ENCODE data around the gene MAP3K15. TPM values are rescaled to one million over a fixed set of nuclear protein-coding genes. Genes with fewer than 3 reads are reported as not detected.

MAP3K15 gene
- total RNA-seq, 1 experiment from 2014 or later: 1.2 TPM

GRCh38 chrX:19350941-19351384 is 164.3 kb downstream of the MAP3K15 start:
- H3K9me3 Mint-ChIP-seq: peaks cover 63 to 68% of the 10 kb centered on the region in 2 experiments

More at GRCh38 chrX:19350941-19351384, 164.3 kb downstream of the MAP3K15 start:
- Histone ChIP-seq H2AFZ (ENCODE audit: low read length) (no peak overlapping the region), H3K4me2 (ENCODE audit: insufficient read depth, insufficient read length, low read length) (no peak overlapping the region), H3K27ac (ENCODE audit: insufficient read length, low read depth, low read length) (no peak overlapping the region), H3K23me2 (ENCODE audit: insufficient read length, low read depth, low read length, poor library complexity, severe bottlenecking) (no peaks in the 10 kb centered on the region), H2BK12ac (ENCODE audit: insufficient read length, low read depth, low read length) (no peak overlapping the region), H2BK20ac (ENCODE audit: low read depth, low read length, poor library complexity, severe bottlenecking) (no peak overlapping the region), H3K56ac (ENCODE audit: insufficient read length, low read depth, low read length) (no peak overlapping the region), H3K4me1 (ENCODE audit: insufficient read depth, low read length) (no peaks in the 10 kb centered on the region), H3K14ac (ENCODE audit: insufficient read depth, low read length) (no peak overlapping the region), H3K27me3 (ENCODE audit: insufficient read depth, low read length) (no peaks in the 10 kb centered on the region), H3K23ac (ENCODE audit: insufficient read length, low read depth, low read length) (no peak overlapping the region), H2BK120ac (ENCODE audit: low read depth, low read length, poor library complexity, severe bottlenecking) (no peak overlapping the region), H2BK15ac (ENCODE audit: low read depth, low read length) (no peak overlapping the region), H2BK5ac (ENCODE audit: insufficient read length, low read length) (no peak overlapping the region), H4K8ac (replicated peaks; ENCODE audit: insufficient read length, low read depth, low read length) (no peak overlapping the region), H4K20me1 (ENCODE audit: control insufficient read depth, insufficient read depth, insufficient read length) (no peaks in the 10 kb centered on the region), H3K18ac (ENCODE audit: insufficient read length, low read depth, low read length) (no peak overlapping the region), H3K9me3 (ENCODE audit: control insufficient read depth, low read depth, low read length) (peaks cover 5% of the 10 kb centered on the region), H4K91ac (ENCODE audit: insufficient read length, low read depth, low read length) (no peak overlapping the region), H3K4ac (ENCODE audit: low read depth, low read length) (no peak overlapping the region), H2AK5ac (ENCODE audit: insufficient read length, low read length) (no peak overlapping the region), H3K79me2 (ENCODE audit: insufficient read depth, low read length) (peaks cover 4% of the 10 kb centered on the region), H4K5ac (ENCODE audit: insufficient read length, low read depth, low read length) (no peak overlapping the region), H3T11ph (ENCODE audit: low read length) (no peak overlapping the region), H3K79me1 (ENCODE audit: insufficient read depth, low read depth, low read length, poor library complexity, severe bottlenecking) (no peaks in the 10 kb centered on the region), H3K9ac (ENCODE audit: extremely low read depth, insufficient read length, low read length) (no peak overlapping the region)
- no peak for TF ChIP-seq CTCF (conservative IDR thresholded peaks at IDR 0.05)
- no CpG with 5 or more reads among the region's 8 CpGs for WGBS (ENCODE audit: extremely low coverage, insufficient read length, low lambda C conversion rate)
- H3K36me3 Mint-ChIP-seq (ENCODE audit: insufficient read depth in 1 of 3, low read depth in 3 of 3): peaks cover 23 to 67% (median 55%) of the 10 kb centered on the region in 3 experiments; a peak in 6 of 7 replicates
- H3K27me3 Mint-ChIP-seq (ENCODE audit: low read depth): no peaks in the 10 kb centered on the region
- H3K4me3 Mint-ChIP-seq: no peak overlapping the region
- H3K27ac Mint-ChIP-seq: no peak overlapping the region
- H3K4me1 Mint-ChIP-seq: no peaks in the 10 kb centered on the region
- no peak for DNase-seq
